Hindlimb muscle (tissue), 1 donor: ENCODE measurements around the gene SUCLG2. TPM values are rescaled to one million over a fixed set of nuclear protein-coding genes. Genes with fewer than 3 reads are reported as not detected.
A peak's percentile ranks its signal among the peaks of the same experiment; 100 is the strongest.
"Not testable (repeated sequence)": the region's sequence is repeated elsewhere in the genome, so short reads cannot be mapped to it uniquely, and the experiment has no call there.

Experiments used
- DNase-seq: peaks from one replicate; pipeline ENCODE4 v3.0.0-alpha.2; 2013
- polyA plus RNA-seq: library from polyadenylated mRNA; unstranded; fragments of 120-200 nt; gene quantifications from one replicate; pipeline ENCODE4 v1.2.1, GENCODE V29; 2013; ENCODE audit not compliant: insufficient read length

The SUCLG2 gene
- polyA plus RNA-seq, 1 donor, result 28.2 TPM

DNA sequence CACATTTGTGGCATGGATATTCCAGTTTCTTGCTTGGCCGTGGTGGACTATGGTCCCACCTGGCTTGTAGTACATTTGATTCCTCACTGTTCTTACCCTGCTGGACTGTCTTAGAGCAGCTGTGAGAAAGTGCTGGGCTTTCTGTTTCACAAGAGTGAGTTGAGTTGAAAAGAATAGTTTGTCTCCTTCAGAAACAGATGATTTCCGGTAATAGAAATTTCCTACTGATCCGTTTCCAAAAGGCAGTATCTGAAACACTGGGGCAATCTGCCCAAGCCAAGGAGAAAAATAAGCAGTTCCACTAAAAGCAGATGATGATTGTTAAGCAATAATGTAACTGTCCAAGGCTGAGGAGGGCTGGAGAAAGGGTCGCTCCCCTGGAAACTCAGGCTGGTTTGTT lies 96.0 kb downstream of the SUCLG2 start:
- DNase-seq, result peak; percentile 26

DNA sequence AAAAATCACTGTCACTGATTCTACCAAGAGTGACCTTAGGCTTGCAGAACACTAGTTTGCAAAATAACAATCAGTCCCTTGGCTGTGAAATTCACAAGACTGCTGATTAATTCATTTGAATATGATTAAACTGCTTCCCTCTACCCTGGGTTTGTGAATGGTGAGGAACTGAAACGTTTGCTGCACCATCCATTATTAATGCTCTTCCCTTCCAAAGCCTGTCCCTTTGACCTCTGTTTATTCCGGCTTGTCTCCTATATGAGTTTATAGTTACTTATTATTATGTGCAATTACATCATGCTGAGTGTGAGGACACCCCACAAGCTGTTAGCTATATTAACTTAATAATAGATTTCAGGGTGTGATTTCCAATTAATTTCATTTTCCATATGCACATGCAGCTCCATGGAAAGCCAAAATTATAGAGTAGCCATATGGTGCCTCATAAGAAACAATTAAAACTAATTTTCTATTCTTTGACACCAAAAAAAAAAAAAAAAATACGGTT lies 96.5 kb downstream of the SUCLG2 start:
- no peak for DNase-seq

DNA sequence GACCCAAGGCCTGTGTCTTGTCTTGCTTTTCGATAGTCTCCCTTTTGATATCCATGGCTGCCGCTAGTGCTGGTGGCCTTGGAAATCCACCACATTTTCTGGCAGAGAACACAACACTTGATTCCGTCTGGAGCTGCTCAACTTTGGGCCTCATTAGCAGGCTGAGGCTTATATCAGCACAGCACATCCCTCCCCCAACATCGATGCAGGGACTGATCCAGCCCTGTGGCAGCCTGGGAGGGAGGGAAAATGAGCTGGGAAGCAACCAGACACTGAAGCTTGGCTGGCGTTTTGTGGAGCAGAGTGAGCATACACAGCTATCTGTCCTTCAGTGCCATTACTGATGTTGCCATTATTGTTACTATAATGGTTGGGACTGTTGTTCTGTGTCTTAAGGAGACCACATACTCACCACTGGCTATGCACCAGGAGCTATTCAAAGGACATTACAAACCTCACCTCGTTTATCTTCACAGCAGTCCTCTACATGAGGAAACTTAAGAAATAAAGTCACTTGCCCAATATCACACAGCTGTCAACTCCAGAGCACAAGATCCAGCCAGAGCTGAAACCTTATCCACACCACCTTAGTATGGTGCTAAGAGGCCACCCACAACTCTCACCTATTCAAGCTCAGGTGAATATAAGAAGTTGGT lies 102.9 kb downstream of the SUCLG2 start:
- DNase-seq, result no peak

GRCh38 chr3:67550541-67550940 lies 103.9 kb downstream of the SUCLG2 start:
- no peak for DNase-seq

DNA sequence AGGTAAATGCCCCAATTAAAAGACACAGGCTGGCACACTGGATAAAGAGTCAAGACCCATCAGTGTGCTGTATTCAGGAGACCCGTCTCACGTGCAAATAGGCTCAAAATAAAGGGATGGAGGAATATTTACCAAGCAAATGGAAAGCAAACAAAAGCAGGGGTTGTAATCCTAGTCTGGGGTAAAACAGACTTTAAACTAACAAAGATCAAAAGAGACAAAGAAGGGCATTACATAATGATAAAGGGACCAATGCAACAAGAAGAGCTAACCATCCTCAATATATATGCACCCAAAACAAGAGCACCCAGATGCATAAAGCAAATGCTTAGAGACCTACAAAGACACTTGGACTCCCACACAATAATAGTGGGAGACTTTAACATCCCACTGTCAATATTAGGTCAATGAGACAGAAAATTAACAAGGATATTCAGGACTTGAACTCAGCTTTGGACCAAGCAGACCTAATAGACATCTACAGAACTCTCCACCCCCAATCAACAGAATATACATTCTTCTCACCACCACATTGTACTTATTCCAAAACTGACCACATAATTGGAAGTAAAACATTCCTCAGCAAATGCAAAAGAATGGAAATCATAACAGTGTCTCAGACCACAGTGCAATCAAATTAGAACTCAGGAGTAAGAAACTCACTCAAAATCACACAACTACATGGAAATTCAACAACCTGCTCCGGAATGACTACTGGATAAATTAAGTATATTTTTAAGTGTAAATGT lies 111.7 kb downstream of the SUCLG2 start:
- DNase-seq, result not testable (repeated sequence)

GRCh38 chr3:67540198-67540894 lies 114.1 kb downstream of the SUCLG2 start:
- DNase-seq, result no peak

DNA sequence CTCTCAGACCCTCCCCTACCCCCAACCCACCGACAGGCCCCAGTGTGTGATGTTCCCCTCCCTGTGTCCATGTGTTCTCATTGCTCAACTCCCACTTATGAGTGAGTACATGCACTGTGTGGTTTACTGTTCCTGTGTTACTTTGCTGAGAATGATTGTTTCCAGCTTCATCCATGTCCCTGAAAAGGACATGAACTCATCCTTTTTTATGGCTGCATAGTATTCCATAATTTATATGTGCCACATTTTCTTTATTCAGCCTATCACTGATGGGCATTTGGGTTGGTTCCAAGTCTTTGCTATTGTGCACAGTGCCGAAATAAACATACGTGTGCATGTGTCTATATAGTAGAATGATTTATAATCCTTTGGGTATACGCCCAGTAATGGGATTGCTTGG lies 117.2 kb downstream of the SUCLG2 start:
- not testable (repeated sequence) for DNase-seq

GRCh38 chr3:67535006-67535405 lies 119.4 kb downstream of the SUCLG2 start:
- no peak for DNase-seq

DNA sequence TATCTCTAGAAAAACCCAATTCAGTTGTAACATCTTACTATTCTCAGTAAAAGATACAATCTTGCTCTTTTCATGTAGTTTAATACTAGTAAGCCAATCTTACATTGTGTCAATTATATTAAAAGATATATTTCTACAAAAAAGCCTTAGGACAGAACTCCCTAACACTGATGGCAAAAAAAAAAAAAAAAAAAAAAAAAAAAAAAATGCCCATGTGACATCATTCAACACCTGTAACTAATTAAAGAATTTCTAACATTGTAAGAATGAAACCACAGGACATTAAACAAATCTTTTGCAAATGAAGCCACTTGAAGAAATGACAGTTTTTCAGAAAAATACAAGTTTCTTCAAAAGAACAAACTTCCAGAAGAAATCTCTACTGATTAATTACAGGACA lies 119.8 kb downstream of the SUCLG2 start:
- no peak for DNase-seq

- DNase-seq, result no peak
Observed at GRCh38 chr3:67531181-67532101, 123.0 kb downstream of the SUCLG2 start.

- no peak for DNase-seq
Observed at GRCh38 chr3:67529915-67530314, 124.5 kb downstream of the SUCLG2 start.

DNA sequence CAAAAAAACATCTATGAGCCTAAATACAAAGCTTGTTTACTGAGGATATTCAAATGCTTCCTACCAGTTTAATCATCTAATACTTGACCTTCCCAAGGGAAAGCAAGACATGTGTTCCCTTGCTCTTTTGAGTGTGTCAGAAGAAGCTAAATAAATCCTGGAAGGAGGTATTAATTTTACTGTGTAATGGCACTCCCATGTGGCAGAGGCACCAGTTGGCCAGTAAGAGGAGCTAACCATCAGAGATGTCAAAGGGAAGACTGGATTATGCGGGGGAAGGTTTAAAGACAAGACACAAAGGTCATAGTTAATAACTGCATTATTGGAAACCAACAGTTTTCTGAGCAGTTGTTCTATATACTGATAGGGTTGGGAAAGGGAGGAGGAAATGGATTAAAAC lies 125.1 kb downstream of the SUCLG2 start:
- no peak for DNase-seq

DNA sequence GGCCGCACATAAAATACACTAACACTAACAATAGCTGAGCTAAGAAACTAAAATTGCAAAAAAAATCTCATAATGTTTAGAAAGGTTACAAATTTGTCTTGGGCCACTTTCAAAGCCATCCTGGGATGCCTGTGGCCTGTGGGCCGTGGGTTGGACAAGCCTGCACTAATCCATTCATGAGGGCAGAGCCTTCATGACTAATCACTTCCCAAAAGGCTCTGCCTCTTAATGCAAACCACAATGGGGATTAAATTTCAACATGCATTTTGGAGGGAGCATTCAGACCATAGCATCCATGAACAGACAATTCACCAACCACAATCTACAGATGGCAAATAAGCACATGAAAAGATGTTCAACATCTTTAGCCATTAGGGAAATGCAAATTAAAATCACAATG lies 128.2 kb downstream of the SUCLG2 start:
- DNase-seq, result no peak

- no peak for DNase-seq
Observed at GRCh38 chr3:67524046-67524445, 130.4 kb downstream of the SUCLG2 start.

DNA sequence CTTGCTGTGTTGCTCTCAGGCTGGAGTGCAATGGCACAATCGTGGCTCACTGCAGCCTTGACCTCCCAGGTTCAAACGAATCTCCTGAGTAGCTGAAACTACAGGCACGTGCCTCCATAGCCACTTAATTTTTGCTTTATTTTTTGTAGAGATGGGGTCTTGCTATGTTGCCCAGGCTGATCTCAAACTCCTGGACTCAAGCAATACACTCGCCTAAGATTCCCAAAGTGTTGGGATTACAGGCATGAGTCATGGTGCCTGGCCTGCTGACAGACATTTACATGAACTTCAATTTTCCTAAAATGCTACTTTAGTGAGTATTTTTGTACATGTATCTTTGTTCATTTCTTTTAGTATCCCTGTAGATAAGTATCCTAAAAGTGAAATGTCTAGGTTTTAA lies 132.3 kb downstream of the SUCLG2 start:
- no peak for DNase-seq

DNA sequence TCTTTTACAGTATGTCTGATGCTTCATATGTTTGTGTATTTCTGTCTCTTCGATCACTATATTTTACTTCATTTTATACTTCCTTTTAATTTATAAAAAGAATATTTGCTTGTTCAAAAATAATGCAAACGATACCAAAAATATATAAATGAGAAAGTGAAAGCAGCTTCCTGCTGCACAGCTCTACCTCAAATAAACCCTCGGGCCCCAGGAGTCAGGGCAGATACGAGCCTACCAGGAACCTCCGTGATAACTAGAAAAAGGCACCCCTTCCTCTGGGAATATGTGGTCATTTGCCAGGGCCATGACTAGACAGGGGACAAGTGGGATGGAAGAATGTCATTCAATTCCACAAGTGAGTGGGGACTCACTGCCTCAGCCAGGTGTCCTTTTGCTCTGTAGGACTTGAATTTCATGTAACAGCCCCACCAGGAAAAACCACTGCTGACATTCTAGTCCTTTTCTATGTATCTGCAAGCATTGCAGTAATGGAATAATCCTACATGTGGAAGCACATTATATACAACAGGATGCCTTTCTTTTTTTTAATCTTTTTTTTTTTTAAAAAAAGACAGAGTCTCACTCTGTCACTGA lies 133.3 kb downstream of the SUCLG2 start:
- no peak for DNase-seq

- DNase-seq, result no peak
Observed at GRCh38 chr3:67518236-67518635, 136.2 kb downstream of the SUCLG2 start.

- no peak for DNase-seq
Observed at GRCh38 chr3:67517781-67518180, 136.6 kb downstream of the SUCLG2 start.

GRCh38 chr3:67516496-67516895 lies 137.9 kb downstream of the SUCLG2 start:
- DNase-seq, result no peak

DNA sequence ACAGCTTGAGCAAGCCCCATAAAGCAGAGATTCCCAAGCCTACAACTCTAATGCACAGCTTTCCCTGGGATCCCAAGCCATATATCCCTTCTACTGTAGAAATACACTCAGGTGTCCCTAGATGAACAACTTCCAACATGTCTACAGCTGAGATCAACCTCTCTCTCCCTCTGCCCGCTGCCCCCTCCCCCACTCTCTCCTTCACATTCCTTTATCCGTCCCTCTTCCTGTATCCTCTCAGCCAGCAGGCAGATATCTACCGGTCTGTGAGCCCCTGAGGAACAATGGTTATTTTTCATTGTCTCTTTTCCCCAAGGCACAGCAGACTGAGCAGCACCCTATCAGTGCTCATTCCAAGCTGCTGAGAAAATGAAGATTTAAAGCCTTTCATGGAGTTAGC lies 138.6 kb downstream of the SUCLG2 start:
- no peak for DNase-seq

DNA sequence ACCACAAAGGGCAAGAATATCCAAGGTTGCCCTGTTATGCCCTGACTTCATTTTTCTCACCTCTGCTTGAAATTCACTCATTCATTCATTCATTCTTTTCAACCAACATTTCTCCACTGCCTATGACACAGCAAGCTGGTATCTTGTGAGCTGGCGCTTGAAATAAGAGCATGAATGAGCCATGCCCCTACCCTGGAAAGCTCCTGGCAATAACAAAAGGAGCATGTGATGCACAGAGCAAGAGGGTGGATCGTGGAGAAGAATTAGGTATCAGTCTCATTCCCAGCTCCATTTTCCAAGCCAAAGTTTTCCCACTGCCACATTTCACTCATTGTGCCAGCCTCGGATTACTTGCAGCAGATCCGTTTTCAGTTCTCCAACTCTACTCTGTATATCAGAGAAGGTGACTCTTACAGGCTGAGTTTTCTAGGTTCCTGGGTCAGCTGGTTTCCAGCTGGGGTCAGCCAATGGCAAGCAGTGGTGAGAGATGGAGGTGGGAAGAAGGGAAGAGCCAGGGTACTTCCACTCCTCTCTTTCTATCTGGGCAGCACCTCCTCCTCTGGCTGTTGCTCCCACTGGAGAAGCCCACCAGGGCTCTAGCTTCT lies 144.8 kb downstream of the SUCLG2 start:
- no peak for DNase-seq

DNA sequence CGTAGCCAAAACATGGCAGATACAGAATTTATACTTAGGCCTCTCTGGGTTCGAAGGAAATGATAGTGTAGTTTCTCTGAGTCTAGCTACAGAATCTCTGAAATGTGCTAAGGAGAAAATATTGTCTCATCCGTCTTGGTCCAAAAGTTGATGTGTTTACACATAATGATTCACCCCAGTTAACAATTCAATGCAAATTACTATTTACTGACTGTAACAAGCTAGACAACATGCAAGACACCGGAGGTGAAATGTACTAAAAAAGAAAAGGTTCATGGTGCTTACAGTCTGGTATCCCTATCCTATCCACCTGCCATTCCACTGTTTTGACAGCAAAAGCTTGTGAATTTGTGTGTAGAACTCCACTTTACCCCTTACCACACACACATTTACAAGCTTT lies 146.8 kb downstream of the SUCLG2 start:
- no peak for DNase-seq
